Osteoblast (primary cell): ENCODE data around the gene EPS8. TPM values are rescaled to one million over a fixed set of nuclear protein-coding genes. Genes with fewer than 3 reads are reported as not detected.
"Not testable (repeated sequence)": the region's sequence is repeated elsewhere in the genome, so short reads cannot be mapped to it uniquely, and the experiment has no call there.

ENCODE experiments used
- DNase-seq: peaks from one replicate; pipeline ENCODE4 v3.0.0; 2011; ENCODE audit warnings: low spot score, mixed read lengths; ENCODE audit not compliant: insufficient read length; ENCODE audit errors: missing footprints
- H2AFZ ChIP-seq: 2 replicates; pipeline ENCODE4 v1.6.0; 2011; ENCODE audit warnings: mild to moderate bottlenecking, low read length
- H3K27ac ChIP-seq: 2 replicates; pipeline ENCODE4 v1.5.1; 2011; ENCODE audit warnings: mild to moderate bottlenecking, low read depth, low read length, moderate library complexity
- H3K27me3 ChIP-seq: 2 replicates; pipeline ENCODE4 v1.6.0; 2012; ENCODE audit warnings: mild to moderate bottlenecking, control low read depth, inconsistent platforms, low read length, moderate library complexity; ENCODE audit not compliant: insufficient read depth
- H3K36me3 ChIP-seq: 2 replicates; pipeline ENCODE4 v1.5.1; 2011; ENCODE audit warnings: mild to moderate bottlenecking, low read length, control low read depth, moderate library complexity; ENCODE audit not compliant: insufficient read depth
- H3K4me1 ChIP-seq: 2 replicates; pipeline ENCODE4 v1.5.1; 2011; ENCODE audit warnings: mild to moderate bottlenecking, low read length, control low read depth, moderate library complexity; ENCODE audit not compliant: insufficient read depth
- H3K4me2 ChIP-seq: 2 replicates; pipeline ENCODE4 v1.6.0; 2011; ENCODE audit warnings: mild to moderate bottlenecking, low read length; ENCODE audit not compliant: insufficient read depth
- H3K4me3 ChIP-seq: fragments of 200-600 bp; sonication (generic); 3 replicates; pipeline ENCODE4 v1.5.1; 2012; ENCODE audit warnings: mild to moderate bottlenecking, low read length, inconsistent platforms; ENCODE audit not compliant: insufficient read depth
- H3K79me2 ChIP-seq: 2 replicates; pipeline ENCODE4 v1.6.0; 2012; ENCODE audit warnings: mild to moderate bottlenecking, low read length, control low read depth, inconsistent platforms; ENCODE audit not compliant: insufficient read depth
- H3K9me3 ChIP-seq: 2 replicates; pipeline ENCODE4 v1.5.1; 2011; ENCODE audit warnings: low read depth, low read length, control low read depth
- H4K20me1 ChIP-seq: 2 replicates; pipeline ENCODE4 v1.6.0; 2012; ENCODE audit warnings: mild to moderate bottlenecking, low read length, control low read depth; ENCODE audit not compliant: insufficient read depth
- CTCF ChIP-seq: IDR thresholded peaks from 2 replicates; pipeline ENCODE4 v1.5.1; 2011; ENCODE audit warnings: mild to moderate bottlenecking, low read depth, low read length, moderate library complexity; ENCODE audit errors: extremely low read depth
- total RNA-seq: library from RNA; depleted of rRNA; stranded (reverse); fragments of >200 nt; gene quantifications from 2 replicates; pipeline ENCODE4 v1.2.3, GENCODE V29; 2012

The EPS8 gene
- total RNA-seq, 1 donor = 160 TPM

- Histone ChIP-seq H3K9me3 (no peaks in the 10 kb centered on the region), H3K4me1 (peaks cover 27% of the 10 kb centered on the region), H4K20me1 (no peaks in the 10 kb centered on the region), H3K36me3 (peaks cover 49% of the 10 kb centered on the region), H2AFZ (no peak overlapping the region), H3K27me3 (no peaks in the 10 kb centered on the region), H3K79me2 (peaks cover 35% of the 10 kb centered on the region), H3K27ac (peak overlapping the region; percentile 26), H3K4me3 (no peak overlapping the region), H3K4me2 (no peak overlapping the region)
- DNase-seq = no peak
- no peak for TF ChIP-seq CTCF
These were observed 164.1 kb downstream of the EPS8 start for GRCh38 chr12:15625075-15625474.

- peaks cover 84% of the 10 kb centered on the region for H3K36me3 ChIP-seq
- no peak overlapping the region for H3K4me3 ChIP-seq
- no peaks in the 10 kb centered on the region for H3K27me3 ChIP-seq
- peaks cover 22% of the 10 kb centered on the region for H3K79me2 ChIP-seq
- H3K9me3 ChIP-seq = no peaks in the 10 kb centered on the region
- no peak for DNase-seq
- peak overlapping the region; percentile 44 for H3K27ac ChIP-seq
- TF ChIP-seq CTCF = no peak
- H2AFZ ChIP-seq = no peak overlapping the region
- H3K4me1 ChIP-seq = peaks cover 3% of the 10 kb centered on the region
- H3K4me2 ChIP-seq = peak overlapping the region; percentile 27
- H4K20me1 ChIP-seq = no peaks in the 10 kb centered on the region
These were observed 168.2 kb downstream of the EPS8 start for GRCh38 chr12:15620741-15621539.

GRCh38 chr12:15616495-15616894, 172.7 kb downstream of the EPS8 start:
- H3K4me1 ChIP-seq = peaks cover 12% of the 10 kb centered on the region
- not testable (repeated sequence) for H3K9me3 ChIP-seq, H3K27me3 ChIP-seq, H4K20me1 ChIP-seq, H3K79me2 ChIP-seq, H3K27ac ChIP-seq, H3K4me3 ChIP-seq, DNase-seq, H2AFZ ChIP-seq, H3K4me2 ChIP-seq
- peaks cover 49% of the 10 kb centered on the region for H3K36me3 ChIP-seq

GRCh38 chr12:15613981-15614380, 175.2 kb downstream of the EPS8 start:
- Histone ChIP-seq H3K36me3 (peaks cover 24% of the 10 kb centered on the region), H2AFZ (no peak overlapping the region), H3K79me2 (no peaks in the 10 kb centered on the region), H3K4me1 (peaks cover 14% of the 10 kb centered on the region), H3K9me3 (no peaks in the 10 kb centered on the region), H3K4me3 (no peak overlapping the region), H3K27ac (peak overlapping the region; percentile 65), H3K4me2 (peak overlapping the region; percentile 26), H4K20me1 (no peaks in the 10 kb centered on the region), H3K27me3 (no peaks in the 10 kb centered on the region)
- TF ChIP-seq CTCF = no peak
- no peak for DNase-seq
